Measurements from ENCODE around the gene KANK2.

Gene KANK2

GRCh38 chr19:11198769-11199424 is 1.6 kb upstream of the KANK2 start:
- Histone ChIP-seq H3K4me3 (no peak overlapping the region), H3K9me3 (no peaks in the 10 kb centered on the region), H3K36me3 (no peaks in the 10 kb centered on the region), H3K9ac (no peak overlapping the region), H3K27me3 (no peaks in the 10 kb centered on the region), H3K4me1 (peaks cover 56% of the 10 kb centered on the region), H3K27ac (no peak overlapping the region), H4K20me1 (no peaks in the 10 kb centered on the region), H3K4me2 (no peak overlapping the region)
- TF ChIP-seq Cebpa-rat (IDR thresholded peaks at IDR 0.05): no peak

DNA sequence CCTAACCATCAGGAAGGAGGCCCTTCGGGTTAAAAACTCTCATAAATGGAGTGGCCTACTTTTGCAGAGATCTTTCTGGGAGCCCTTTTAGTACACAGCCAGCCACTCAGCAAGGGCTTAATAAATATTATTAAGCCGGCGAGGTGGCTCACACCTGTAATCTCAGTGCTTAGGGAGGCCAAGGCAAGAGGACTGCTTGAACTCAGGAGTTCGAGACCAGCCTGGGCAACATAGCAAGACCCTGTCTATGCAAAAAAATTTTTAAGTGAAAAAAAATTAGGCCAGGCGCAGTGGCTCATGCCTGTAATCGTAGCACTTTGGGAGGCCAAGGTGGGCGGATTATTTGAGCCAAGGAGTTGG is 810 bp upstream of the KANK2 start:
- no peak for TF ChIP-seq Cebpa-rat (IDR thresholded peaks at IDR 0.05)
- Histone ChIP-seq H3K36me3 (peaks cover 7% of the 10 kb centered on the region), H3K27ac (no peak overlapping the region; the same call in 1 of the 2 replicates), H3K9ac (no peak overlapping the region), H3K4me2 (peak overlapping the region; percentile 99), H3K27me3 (no peaks in the 10 kb centered on the region), H4K20me1 (no peaks in the 10 kb centered on the region), H3K4me1 (peaks cover 56% of the 10 kb centered on the region), H3K9me3 (no peaks in the 10 kb centered on the region), H3K4me3 (peak overlapping the region; percentile 72; the same call in 1 of the 2 replicates)

DNA sequence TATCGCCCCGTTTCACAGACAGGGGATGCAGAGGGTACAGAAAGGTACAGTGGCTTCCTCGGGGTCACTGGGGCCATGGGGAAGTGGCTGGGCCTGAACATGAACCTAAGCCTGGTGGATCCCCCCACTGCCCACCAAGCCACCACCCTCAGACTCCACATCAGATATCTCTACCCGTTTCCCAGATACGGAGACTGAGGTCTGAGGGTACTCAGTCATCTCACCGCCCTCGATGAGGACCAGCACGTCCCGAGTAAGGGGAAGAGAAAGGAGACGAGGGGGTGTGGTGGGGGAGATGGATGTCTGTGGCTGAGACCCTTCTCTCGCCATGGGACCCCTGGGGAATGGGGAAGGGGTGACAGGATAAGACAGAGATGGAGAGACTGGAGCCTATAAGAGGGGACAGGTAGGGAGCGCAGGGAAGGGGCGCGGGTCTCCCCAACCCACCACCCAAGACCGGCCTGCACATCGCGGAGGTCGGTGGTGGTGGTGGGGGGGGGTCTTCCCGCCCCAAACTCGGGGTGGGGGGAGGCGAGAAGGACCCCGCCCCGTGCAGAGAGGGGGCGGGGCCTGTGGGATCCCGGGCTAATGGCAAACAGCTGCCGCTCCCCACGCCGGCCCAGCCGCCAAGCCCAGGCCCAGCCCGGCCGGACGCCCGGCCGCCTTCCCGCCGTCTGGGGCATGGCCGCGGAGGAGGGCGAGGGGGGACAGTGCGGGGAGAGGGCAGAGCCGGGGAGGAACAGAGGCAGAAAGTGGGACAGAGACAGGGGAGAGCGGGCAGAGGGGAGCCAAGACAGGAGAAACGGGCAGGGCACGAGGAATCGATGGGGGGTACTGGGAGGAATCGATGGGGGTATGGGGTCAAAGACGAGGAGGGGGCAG is 698 bp downstream of the KANK2 start:
- H3K27ac ChIP-seq: peak overlapping the region; percentile 44; the same call in 1 of the 2 replicates
- TF ChIP-seq Cebpa-rat (IDR thresholded peaks at IDR 0.05): no peak

DNA sequence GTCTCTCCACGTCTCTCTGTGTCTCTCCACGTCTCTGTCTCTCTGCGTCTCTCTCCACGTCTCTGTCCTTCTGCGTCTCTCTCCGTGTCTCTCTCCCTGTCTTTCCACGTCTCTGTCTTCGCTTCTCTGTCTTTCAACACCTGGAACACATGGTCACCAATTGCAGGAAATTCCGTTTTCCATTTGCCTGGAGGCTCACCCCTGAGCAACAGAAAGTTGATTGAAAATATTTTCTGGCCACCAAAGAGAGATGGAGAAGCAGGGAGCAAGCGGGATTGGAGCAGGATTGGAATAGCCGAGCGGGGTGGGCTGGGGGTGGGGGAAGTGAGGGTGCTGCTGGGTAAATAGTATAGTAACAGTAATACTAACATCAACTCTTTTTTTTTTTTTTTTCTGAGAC is 1.7 kb downstream of the KANK2 start:
- H3K36me3 ChIP-seq: peaks cover 12% of the 10 kb centered on the region
- H3K9me3 ChIP-seq: no peaks in the 10 kb centered on the region
- TF ChIP-seq Cebpa-rat (IDR thresholded peaks at IDR 0.05): no peak
- H3K27me3 ChIP-seq: no peaks in the 10 kb centered on the region
- peak overlapping the region; percentile 60 for H3K4me3 ChIP-seq
- peak overlapping the region; percentile 92 for H3K27ac ChIP-seq
- H4K20me1 ChIP-seq: no peaks in the 10 kb centered on the region
- H3K9ac ChIP-seq: peak overlapping the region; percentile 74; the same call in 1 of the 2 replicates
- H3K4me2 ChIP-seq: peak overlapping the region; percentile 99
- peaks cover 73% of the 10 kb centered on the region for H3K4me1 ChIP-seq

More for the DNA sequence above, 698 bp downstream of the KANK2 start:
- peak overlapping the region; percentile 99 for H3K4me2 ChIP-seq
- H3K36me3 ChIP-seq: peaks cover 12% of the 10 kb centered on the region
- peak overlapping the region; percentile 77 for H3K9ac ChIP-seq
- peak overlapping the region; percentile 72 for H3K4me3 ChIP-seq
- no peaks in the 10 kb centered on the region for H3K27me3 ChIP-seq
- no peaks in the 10 kb centered on the region for H4K20me1 ChIP-seq
- H3K4me1 ChIP-seq: peaks cover 64% of the 10 kb centered on the region
- H3K9me3 ChIP-seq: no peaks in the 10 kb centered on the region

DNA sequence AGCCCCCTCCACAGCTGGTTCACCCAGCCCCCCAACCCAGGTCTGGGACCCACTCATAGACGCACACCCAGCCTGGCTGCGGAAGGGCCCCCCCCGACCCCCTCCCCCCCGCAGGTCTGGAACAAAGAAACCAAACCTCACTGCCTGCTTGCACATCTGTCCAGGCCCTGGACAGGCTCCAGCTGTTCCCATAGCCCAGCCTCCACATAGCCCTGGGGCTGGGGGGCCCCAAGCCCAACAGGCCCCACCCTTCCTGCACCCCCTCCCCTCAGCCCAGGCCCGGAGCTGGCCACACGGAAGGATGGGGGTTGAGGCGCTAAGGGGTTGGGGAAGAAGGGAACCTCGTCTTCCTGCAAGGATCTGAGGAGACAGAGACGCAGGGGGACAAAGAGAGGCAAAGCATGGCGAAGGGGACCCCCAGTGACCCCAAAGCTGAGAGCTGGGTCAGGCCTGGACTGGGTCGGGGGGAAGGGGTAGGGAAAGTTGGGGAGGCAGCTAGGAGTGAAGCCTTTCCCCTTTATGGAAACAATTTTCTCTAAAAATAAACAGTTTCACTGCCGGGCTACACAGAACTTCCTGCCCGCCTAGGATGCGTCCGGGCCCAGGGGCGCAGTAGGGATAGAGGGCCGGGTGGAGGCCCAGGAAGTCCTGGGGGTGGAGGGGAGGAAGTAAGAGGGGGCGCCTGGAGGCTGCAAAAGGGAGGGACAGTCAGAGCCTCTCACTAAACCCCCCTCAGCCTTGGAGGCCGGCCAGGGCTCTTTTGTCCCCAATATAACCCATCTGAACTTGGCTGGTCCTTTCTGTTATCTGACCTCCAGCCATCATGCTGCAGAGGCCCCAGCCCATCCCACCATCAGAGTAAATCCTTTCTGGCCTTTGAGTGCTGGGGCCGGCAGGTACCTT is 2.4 kb downstream of the KANK2 start:
- Histone ChIP-seq H4K20me1 (no peaks in the 10 kb centered on the region), H3K4me1 (peaks cover 81% of the 10 kb centered on the region), H3K4me3 (peak overlapping the region; percentile 60), H3K36me3 (peaks cover 16% of the 10 kb centered on the region), H3K9ac (peak overlapping the region; percentile 74), H3K9me3 (no peaks in the 10 kb centered on the region), H3K27ac (peak overlapping the region; percentile 92), H3K4me2 (peak overlapping the region; percentile 99), H3K27me3 (no peaks in the 10 kb centered on the region)
- no peak for TF ChIP-seq Cebpa-rat (IDR thresholded peaks at IDR 0.05)

- TF ChIP-seq Cebpa-rat (IDR thresholded peaks at IDR 0.05): no peak
- peak overlapping the region; percentile 92 for H3K27ac ChIP-seq
- peaks cover 84% of the 10 kb centered on the region for H3K4me1 ChIP-seq
- no peaks in the 10 kb centered on the region for H4K20me1 ChIP-seq
- peak overlapping the region; percentile 99 for H3K4me2 ChIP-seq
- peak overlapping the region; percentile 60; the same call in 1 of the 2 replicates for H3K4me3 ChIP-seq
- peaks cover 20% of the 10 kb centered on the region for H3K36me3 ChIP-seq
- H3K27me3 ChIP-seq: no peaks in the 10 kb centered on the region
- peak overlapping the region; percentile 74; the same call in 1 of the 2 replicates for H3K9ac ChIP-seq
- H3K9me3 ChIP-seq: no peaks in the 10 kb centered on the region
Observed at GRCh38 chr19:11194173-11194572, 3.2 kb downstream of the KANK2 start.

- Histone ChIP-seq H3K4me1 (peaks cover 78% of the 10 kb centered on the region), H3K9me3 (no peaks in the 10 kb centered on the region), H3K27ac (peak overlapping the region; percentile 92), H3K27me3 (no peaks in the 10 kb centered on the region), H4K20me1 (no peaks in the 10 kb centered on the region), H3K4me2 (peak overlapping the region; percentile 99), H3K4me3 (peak overlapping the region; percentile 25; the same call in 1 of the 2 replicates), H3K9ac (peak overlapping the region; percentile 45; the same call in 1 of the 2 replicates), H3K36me3 (peaks cover 26% of the 10 kb centered on the region)
- no peak for TF ChIP-seq Cebpa-rat (IDR thresholded peaks at IDR 0.05)
Observed at GRCh38 chr19:11192957-11193939, 4.1 kb downstream of the KANK2 start.

- Histone ChIP-seq H3K27ac (peak overlapping the region; percentile 92), H3K4me1 (peaks cover 86% of the 10 kb centered on the region), H3K27me3 (no peaks in the 10 kb centered on the region), H3K4me3 (0 out of 2 replicates have a peak overlapping the region, but pooled peaks have one; percentile 25), H3K9me3 (no peaks in the 10 kb centered on the region), H3K9ac (no peak overlapping the region; the same call in 1 of the 2 replicates), H3K4me2 (peak overlapping the region; percentile 99), H3K36me3 (peaks cover 27% of the 10 kb centered on the region), H4K20me1 (no peaks in the 10 kb centered on the region)
- peak; percentile 86 for TF ChIP-seq Cebpa-rat (IDR thresholded peaks at IDR 0.05)
Observed at GRCh38 chr19:11191934-11192333, 5.4 kb downstream of the KANK2 start.
